ENCODE data around the gene GRK2. TPM values are rescaled to one million over a fixed set of nuclear protein-coding genes. Genes with fewer than 3 reads are reported as not detected.
A peak's percentile ranks its signal among the peaks of the same experiment; 100 is the strongest.

The GRK2 gene
- total and polyA plus RNA-seq, 2 donors (not counting 1 experiment from before 2014, with no cell fraction given), result 20.1 to 28.9 TPM

GRCh38 chr11:67267188-67268080 is 1.2 kb downstream of the GRK2 start:
- TF ChIP-seq, protein P1, sequence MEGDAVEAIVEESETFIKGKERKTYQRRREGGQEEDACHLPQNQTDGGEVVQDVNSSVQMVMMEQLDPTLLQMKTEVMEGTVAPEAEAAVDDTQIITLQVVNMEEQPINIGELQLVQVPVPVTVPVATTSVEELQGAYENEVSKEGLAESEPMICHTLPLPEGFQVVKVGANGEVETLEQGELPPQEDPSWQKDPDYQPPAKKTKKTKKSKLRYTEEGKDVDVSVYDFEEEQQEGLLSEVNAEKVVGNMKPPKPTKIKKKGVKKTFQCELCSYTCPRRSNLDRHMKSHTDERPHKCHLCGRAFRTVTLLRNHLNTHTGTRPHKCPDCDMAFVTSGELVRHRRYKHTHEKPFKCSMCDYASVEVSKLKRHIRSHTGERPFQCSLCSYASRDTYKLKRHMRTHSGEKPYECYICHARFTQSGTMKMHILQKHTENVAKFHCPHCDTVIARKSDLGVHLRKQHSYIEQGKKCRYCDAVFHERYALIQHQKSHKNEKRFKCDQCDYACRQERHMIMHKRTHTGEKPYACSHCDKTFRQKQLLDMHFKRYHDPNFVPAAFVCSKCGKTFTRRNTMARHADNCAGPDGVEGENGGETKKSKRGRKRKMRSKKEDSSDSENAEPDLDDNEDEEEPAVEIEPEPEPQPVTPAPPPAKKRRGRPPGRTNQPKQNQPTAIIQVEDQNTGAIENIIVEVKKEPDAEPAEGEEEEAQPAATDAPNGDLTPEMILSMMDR (conservative IDR thresholded peaks at IDR 0.05 in 1 of 2, IDR thresholded peaks at IDR 0.05 in 1 of 2; ENCODE audit: low read depth in 1 of 2, low read length in 2 of 2), result no peak
- TF ChIP-seq EZH2 (IDR thresholded peaks at IDR 0.05; ENCODE audit: low read length, missing control alignments), result no peak
- Histone ChIP-seq H3K4me3 (replicated peaks in 1 of 4; ENCODE audit: control extremely low read depth in 1 of 4, insufficient read depth in 1 of 4, low read depth in 3 of 4, low read length in 4 of 4) (peak overlapping the region; percentile 69 to 93 (median 78)), H3K27ac (ENCODE audit: insufficient read depth, low read length) (peak overlapping the region; percentile 20), H3K27me3 (ENCODE audit: control insufficient read depth, insufficient read depth, low read length) (no peaks in the 10 kb centered on the region), H3K9ac (ENCODE audit: insufficient read depth, low read length) (peak overlapping the region; percentile 75), H3K4me1 (ENCODE audit: control insufficient read depth, extremely low read depth, insufficient read depth, low read length) (peaks cover 42% of the 10 kb centered on the region), H3K36me3 (ENCODE audit: control insufficient read depth, insufficient read depth, low read length) (peaks cover 12% of the 10 kb centered on the region), H3K9me3 (ENCODE audit: control insufficient read depth, insufficient read depth, low read depth, low read length) (no peaks in the 10 kb centered on the region), H4K20me1 (ENCODE audit: control insufficient read depth, extremely low read depth, insufficient read depth, low read length) (no peaks in the 10 kb centered on the region), H2AFZ (ENCODE audit: low read length) (no peak overlapping the region), H3K79me2 (ENCODE audit: control insufficient read depth, insufficient read depth, low read length) (peaks cover 55% of the 10 kb centered on the region), H3K4me2 (ENCODE audit: extremely low read depth, insufficient read depth, low read length) (peak overlapping the region; percentile 99)
- no peak for DNase-seq (ENCODE audit: low read depth in 2 of 2)

GRCh38 chr11:67268081-67268961 is 2.0 kb downstream of the GRK2 start:
- Histone ChIP-seq H3K4me1 (ENCODE audit: control insufficient read depth, extremely low read depth, insufficient read depth, low read length) (peaks cover 40% of the 10 kb centered on the region), H3K9me3 (ENCODE audit: control insufficient read depth, insufficient read depth, low read depth, low read length) (no peaks in the 10 kb centered on the region), H3K9ac (ENCODE audit: insufficient read depth, low read length) (no peak overlapping the region), H3K79me2 (ENCODE audit: control insufficient read depth, insufficient read depth, low read length) (peaks cover 64% of the 10 kb centered on the region), H2AFZ (ENCODE audit: low read length) (no peak overlapping the region), H3K27me3 (ENCODE audit: control insufficient read depth, insufficient read depth, low read length) (no peaks in the 10 kb centered on the region), H3K27ac (ENCODE audit: insufficient read depth, low read length) (no peak overlapping the region), H3K4me3 (replicated peaks in 1 of 4; ENCODE audit: control extremely low read depth in 1 of 4, insufficient read depth in 1 of 4, low read depth in 3 of 4, low read length in 4 of 4) (peak overlapping the region; percentile 69 to 93 (median 78)), H4K20me1 (ENCODE audit: control insufficient read depth, extremely low read depth, insufficient read depth, low read length) (no peaks in the 10 kb centered on the region), H3K4me2 (ENCODE audit: extremely low read depth, insufficient read depth, low read length) (peak overlapping the region; percentile 99), H3K36me3 (ENCODE audit: control insufficient read depth, insufficient read depth, low read length) (peaks cover 12% of the 10 kb centered on the region)
- DNase-seq (ENCODE audit: low read depth in 2 of 2), result no peak
- TF ChIP-seq, protein P1 (conservative IDR thresholded peaks at IDR 0.05 in 1 of 2, IDR thresholded peaks at IDR 0.05 in 1 of 2; ENCODE audit: low read depth in 1 of 2, low read length in 2 of 2), result no peak
- TF ChIP-seq EZH2 (IDR thresholded peaks at IDR 0.05; ENCODE audit: low read length, missing control alignments), result no peak

DNA sequence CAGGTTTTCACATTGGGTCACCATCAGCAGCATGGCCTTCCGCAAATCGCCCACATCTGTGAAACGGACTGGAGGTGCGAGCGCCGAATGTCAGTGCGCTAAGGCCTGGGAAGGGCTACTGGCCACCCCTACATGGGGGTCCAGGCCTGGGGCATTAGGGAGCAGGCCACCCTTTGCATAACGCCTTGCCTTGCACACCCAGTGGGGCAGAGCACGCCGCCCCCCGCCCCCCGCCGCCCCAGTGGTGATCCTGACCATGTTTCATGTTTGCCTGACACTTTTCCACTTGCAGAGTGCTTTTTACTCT is 2.6 kb downstream of the GRK2 start:
- no peaks in the 10 kb centered on the region for H3K9me3 ChIP-seq (ENCODE audit: control insufficient read depth, insufficient read depth, low read depth, low read length)
- peak overlapping the region; percentile 78 for H3K4me2 ChIP-seq (ENCODE audit: extremely low read depth, insufficient read depth, low read length)
- no peak overlapping the region for H3K9ac ChIP-seq (ENCODE audit: insufficient read depth, low read length)
- H2AFZ ChIP-seq (ENCODE audit: low read length), result no peak overlapping the region
- peaks cover 12% of the 10 kb centered on the region for H3K36me3 ChIP-seq (ENCODE audit: control insufficient read depth, insufficient read depth, low read length)
- H3K27ac ChIP-seq (ENCODE audit: insufficient read depth, low read length), result no peak overlapping the region
- TF ChIP-seq EZH2 (IDR thresholded peaks at IDR 0.05; ENCODE audit: low read length, missing control alignments), result no peak
- DNase-seq (ENCODE audit: low read depth in 2 of 2), result no peak
- H3K27me3 ChIP-seq (ENCODE audit: control insufficient read depth, insufficient read depth, low read length), result no peaks in the 10 kb centered on the region
- peaks cover 40% of the 10 kb centered on the region for H3K4me1 ChIP-seq (ENCODE audit: control insufficient read depth, extremely low read depth, insufficient read depth, low read length)
- peak overlapping the region in 1 of 4 experiments; percentile 7 for H3K4me3 ChIP-seq (replicated peaks in 1 of 4; ENCODE audit: control extremely low read depth in 1 of 4, insufficient read depth in 1 of 4, low read depth in 3 of 4, low read length in 4 of 4)
- peaks cover 66% of the 10 kb centered on the region for H3K79me2 ChIP-seq (ENCODE audit: control insufficient read depth, insufficient read depth, low read length)
- H4K20me1 ChIP-seq (ENCODE audit: control insufficient read depth, extremely low read depth, insufficient read depth, low read length), result no peaks in the 10 kb centered on the region
